HepG2 (cell line): ENCODE data around the gene NCOA4. TPM values are rescaled to one million over a fixed set of nuclear protein-coding genes. Genes with fewer than 3 reads are reported as not detected.
A peak's percentile ranks its signal among the peaks of the same experiment; 100 is the strongest.

Experiments
- ATAC-seq: fragments of 200-7000 bp; cut with Tn5 transposase; 3 replicates; pipeline ENCODE4 v1.9.1; 2020; ENCODE audit warnings: mild to moderate bottlenecking, moderate library complexity
- BruUV-seq: library from RNA; stranded (reverse); fragments of 400-500 nt; replicated peaks from 2 replicates; lab custom pipeline; 2021; lab: Mats Ljungman, UMichigan
- CTCF ChIA-PET: fragments of 300-600 bp; formaldehyde crosslinking; extraction: SDS; loops from one replicate; lab custom pipeline; 2021; ENCODE audit warnings: low total read pairs, inconsistent platforms, low intra/inter-chr PET ratio; lab: Yijun Ruan, JAX
- POLR2A ChIA-PET: fragments of 350-600 bp; sonication (Branson Sonifier 250); formaldehyde crosslinking; loops from one replicate; lab custom pipeline; 2020; ENCODE audit warnings: antibody characterized with exemption, inconsistent platforms; lab: Yijun Ruan, JAX
- DNase-seq: peaks from one replicate; pipeline ENCODE4 v3.0.0-alpha.2; 2015; ENCODE audit warnings: low spot score
- FAIRE-seq: peaks from 3 replicates; lab custom pipeline; 2011; peaks lifted over from hg19 to GRCh38; lab: Jason Lieb, UNC
- H2AFZ ChIP-seq: one replicate; pipeline ENCODE4 v1.6.1; 2011; ENCODE audit warnings: low read length, inconsistent platforms
- H3K27ac ChIP-seq: fragments of 300-600 bp; 3 replicates; pipeline ENCODE4 v1.8.0; 2011; ENCODE audit warnings: mixed run types, mild to moderate bottlenecking, mixed read lengths, low read length, inconsistent platforms; ENCODE audit not compliant: insufficient read depth; ENCODE audit errors: extremely low read length
- H3K27me3 ChIP-seq, 2 experiments: fragments of 200-600 bp in 1 of 2; 2 replicates in 1 of 2; 3 replicates in 1 of 2; pipeline versions ENCODE4 v1.6.0 to v1.8.0; 2011; ENCODE audit warnings: low read length in 2 of 2, mild to moderate bottlenecking in 2 of 2, moderate library complexity in 2 of 2, inconsistent platforms in 1 of 2; ENCODE audit not compliant: insufficient read depth in 2 of 2, control insufficient read depth in 1 of 2
- H3K36me3 ChIP-seq, 2 experiments: fragments of 200-600 bp in 1 of 2; replicated peaks in 1 of 2; 2 replicates in 1 of 2; 3 replicates in 1 of 2; pipeline versions ENCODE4 v1.5.1 to v1.8.0; 2011; ENCODE audit warnings: low read length in 2 of 2, inconsistent platforms in 1 of 2; ENCODE audit not compliant: insufficient read depth in 2 of 2, control insufficient read depth in 1 of 2
- H3K4me1 ChIP-seq: 2 replicates; pipeline ENCODE4 v1.5.1; 2012; ENCODE audit warnings: low read length, inconsistent platforms; ENCODE audit not compliant: insufficient read depth
- H3K4me2 ChIP-seq: 2 replicates; pipeline ENCODE4 v1.6.0; 2011; ENCODE audit warnings: low read depth, low read length, inconsistent platforms
- H3K4me3 ChIP-seq, 3 experiments: fragments of 200-600 bp in 1 of 3; sonication (generic), shearing (Covaris generic) in 1 of 3; replicated peaks in 1 of 3; 2 replicates each; pipeline ENCODE4 v1.5.1; 2011 to 2016; ENCODE audit warnings: low read length in 3 of 3, inconsistent platforms in 2 of 3, low read depth in 2 of 3, mild to moderate bottlenecking in 2 of 3, control low read depth in 1 of 3, mixed read lengths in 1 of 3; ENCODE audit not compliant: insufficient read depth in 1 of 3
- H3K79me2 ChIP-seq: one replicate; pipeline ENCODE4 v1.6.1; 2011; ENCODE audit warnings: low read length, inconsistent platforms; ENCODE audit not compliant: insufficient read depth
- H3K9ac ChIP-seq: 2 replicates; pipeline ENCODE4 v1.6.0; 2011; ENCODE audit warnings: mild to moderate bottlenecking, low read depth, low read length, inconsistent platforms; ENCODE audit not compliant: insufficient read depth
- H3K9me3 ChIP-seq: 2 replicates; pipeline ENCODE4 v1.5.1; 2012; ENCODE audit warnings: mild to moderate bottlenecking, low read length
- H4K20me1 ChIP-seq: 2 replicates; pipeline ENCODE4 v1.6.0; 2011; ENCODE audit warnings: inconsistent platforms, mild to moderate bottlenecking, low read length, moderate library complexity; ENCODE audit not compliant: insufficient read depth
- GMEB1 ChIP-seq: sonication (generic); formaldehyde crosslinking; IDR thresholded peaks from 2 replicates; pipeline ENCODE4 v1.5.1; 2020; ENCODE audit warnings: missing genetic modification reagents, mild to moderate bottlenecking, borderline replicate concordance
- MBNL3 ChIP-seq: fragments of 250-450 bp; sonication (Bioruptor Pico); conservative IDR thresholded peaks from 2 replicates; pipeline ENCODE4 v1.8.0; 2022; ENCODE audit warnings: mild to moderate bottlenecking, inconsistent platforms
- NFAT5 ChIP-seq: sonication (generic); formaldehyde crosslinking; IDR thresholded peaks from 2 replicates; pipeline ENCODE4 v1.4.0; 2020; ENCODE audit warnings: missing genetic modification reagents
- PLSCR1 ChIP-seq: sonication (generic); formaldehyde crosslinking; IDR thresholded peaks from 2 replicates; pipeline ENCODE4 v1.5.0; 2020; ENCODE audit warnings: missing genetic modification reagents, mild to moderate bottlenecking, borderline replicate concordance
- PRDM4 ChIP-seq: sonication (generic); formaldehyde crosslinking; IDR thresholded peaks from 2 replicates; pipeline ENCODE4 v1.9.0; 2021; ENCODE audit warnings: missing genetic modification reagents, borderline replicate concordance
- RBM22 ChIP-seq: fragments of 200-400 bp; formaldehyde crosslinking; optimal IDR thresholded peaks from 2 replicates; pipeline ENCODE3; 2017; ENCODE audit warnings: mild to moderate bottlenecking, low read length, moderate library complexity
- SRY ChIP-seq: sonication (generic); formaldehyde crosslinking; IDR thresholded peaks from 2 replicates; pipeline ENCODE4 v1.8.0; 2022; ENCODE audit warnings: mild to moderate bottlenecking, missing genetic modification reagents
- YEATS4 ChIP-seq: sonication (generic); formaldehyde crosslinking; IDR thresholded peaks from 2 replicates; pipeline ENCODE4 v1.4.0; 2020; ENCODE audit warnings: missing genetic modification reagents, borderline replicate concordance
- ZNF607 ChIP-seq: sonication (generic); formaldehyde crosslinking; IDR thresholded peaks from 2 replicates; pipeline ENCODE4 v1.5.1; 2020; ENCODE audit warnings: missing genetic modification reagents, mild to moderate bottlenecking, borderline replicate concordance
- WGBS: methylation state at CpG from one replicate; pipeline ENCODE4 v1.1.6; 2017; ENCODE audit warnings: low lambda C conversion rate; 5-methylcytosine and 5-hydroxymethylcytosine counted together
- in situ Hi-C: cut with HindIII; loops from 2 replicates; pipeline ENCODE4 v1.10.0; 2017; ENCODE audit warnings: low pct_unique_long_range_greater_than_20kb; ENCODE audit not compliant: extremely low pct_ligation_motif_present
- intact Hi-C: fragments of 100-400 bp; cut with micrococcal nuclease; formaldehyde crosslinking; loops from one replicate; pipeline ENCODE4 v1.10.0; 2022; ENCODE audit not compliant: unreplicated experiment
- polyA plus RNA-seq, 8 experiments: library from polyadenylated mRNA; depleted of rRNA in 3 of 8; stranded (reverse) in 7 of 8; unstranded in 1 of 8; fragments of >200 nt; fragmentation: Illumina TruSeq in 4 of 8; extraction: Trizol in 4 of 8; gene quantifications; 2 replicates each; pipeline versions ENCODE4 v1.2.1 to v1.2.3, GENCODE V29; 2011 to 2016; ENCODE audit warnings: low read depth in 4 of 8, missing spikeins in 1 of 8, mixed read lengths in 1 of 8; ENCODE audit not compliant: insufficient read depth in 1 of 8
- total RNA-seq, 5 experiments: library from RNA; depleted of rRNA; stranded (reverse); fragments of >200 nt; fragmentation: Illumina TruSeq; extraction: Trizol; gene quantifications; 2 replicates each; pipeline ENCODE4 v1.2.3, GENCODE V29; 2016; ENCODE audit warnings: low read depth in 1 of 5

The NCOA4 gene
- total and polyA plus RNA-seq, 2 of the 13 experiments (the other 11 are each of a cell fraction or from before 2014, with no cell fraction given), result 306 to 400 TPM

GRCh38 chr10:46012746-46013145 is 17.7 kb downstream of the NCOA4 start:
- in situ Hi-C loops, result no loop called here
- Histone ChIP-seq H3K9me3 (no peaks in the 10 kb centered on the region), H2AFZ (no peak overlapping the region), H3K27me3 (no peaks in the 10 kb centered on the region), H3K36me3 (peaks cover 32 to 93% of the 10 kb centered on the region in 2 experiments), H3K27ac (no peak overlapping the region), H3K4me1 (peaks cover 58% of the 10 kb centered on the region), H3K79me2 (peaks cover 77% of the 10 kb centered on the region), H3K4me3 (no peak overlapping the region), H3K4me2 (no peak overlapping the region), H4K20me1 (peaks cover 87% of the 10 kb centered on the region), H3K9ac (no peak overlapping the region)
- ChIA-PET POLR2A (no interaction called here), CTCF (no interaction called here)
- intact Hi-C loops, result no loop called here
- WGBS, result 96% methylated on average over 3 of the region's 3 CpGs
- BruUV-seq, result no TSS peak
- DNase-seq (no peak), FAIRE-seq (no peak), ATAC-seq (no peak)
- TF ChIP-seq PRDM4, result no peak
- no peak for TF ChIP-seq PLSCR1 (CRISPR knock-in tag)
- TF ChIP-seq RBM22, result peak; percentile 87
- TF ChIP-seq YEATS4 (CRISPR knock-in tag), result no peak
- TF ChIP-seq MBNL3, result no peak
- no peak for TF ChIP-seq NFAT5
- TF ChIP-seq GMEB1, result no peak
- no peak for TF ChIP-seq SRY (CRISPR knock-in tag)
- no peak for TF ChIP-seq ZNF607 (CRISPR knock-in tag)
